HEK293 (cell line): ENCODE data around the gene PRR15.
A peak's percentile ranks its signal among the peaks of the same experiment; 100 is the strongest.

Experiments
- CTCF ChIP-seq: fragments of 450-650 bp; formaldehyde crosslinking; IDR thresholded peaks from 2 replicates; pipeline ENCODE4 v1.5.1; 2016; ENCODE audit warnings: missing biosample characterization, missing genetic modification characterization
- GLI4 ChIP-seq: fragments of 450-650 bp; formaldehyde crosslinking; IDR thresholded peaks from 2 replicates; pipeline ENCODE4 v1.5.1; 2016; ENCODE audit warnings: missing biosample characterization, missing genetic modification characterization
- GLIS2 ChIP-seq: fragments of 450-650 bp; formaldehyde crosslinking; IDR thresholded peaks from 2 replicates; pipeline ENCODE4 v1.5.1; 2016; ENCODE audit warnings: missing biosample characterization, missing genetic modification characterization
- KLF7 ChIP-seq: fragments of 450-650 bp; formaldehyde crosslinking; IDR thresholded peaks from 2 replicates; pipeline ENCODE4 v1.5.1; 2016; ENCODE audit warnings: missing biosample characterization, missing genetic modification characterization, borderline replicate concordance
- PRDM2 ChIP-seq: fragments of 450-650 bp; formaldehyde crosslinking; IDR thresholded peaks from 2 replicates; pipeline ENCODE4 v1.5.1; 2016; ENCODE audit warnings: missing biosample characterization, missing genetic modification characterization, borderline replicate concordance
- SETDB1 ChIP-seq: IDR thresholded peaks from one replicate; pipeline ENCODE4 v1.6.1; 2017; ENCODE audit warnings: mild to moderate bottlenecking, low read length, moderate library complexity, mixed read lengths; ENCODE audit not compliant: insufficient read length
- ZBTB11 ChIP-seq: fragments of 450-650 bp; formaldehyde crosslinking; conservative IDR thresholded peaks from 2 replicates; pipeline ENCODE4 v1.5.1; 2016; ENCODE audit warnings: low read depth, missing biosample characterization, missing genetic modification characterization
- ZBTB6 ChIP-seq: fragments of 450-650 bp; formaldehyde crosslinking; IDR thresholded peaks from 2 replicates; pipeline ENCODE4 v1.5.1; 2017; ENCODE audit warnings: missing biosample characterization, missing genetic modification characterization
- ZEB2 ChIP-seq: fragments of 450-650 bp; formaldehyde crosslinking; IDR thresholded peaks from 2 replicates; pipeline ENCODE4 v1.5.1; 2016; ENCODE audit warnings: missing biosample characterization, missing genetic modification characterization
- ZFP37 ChIP-seq: fragments of 450-650 bp; formaldehyde crosslinking; IDR thresholded peaks from 2 replicates; pipeline ENCODE4 v1.5.1; 2016; ENCODE audit warnings: missing biosample characterization, missing genetic modification characterization
- ZNF174 ChIP-seq: fragments of 450-650 bp; formaldehyde crosslinking; IDR thresholded peaks from 2 replicates; pipeline ENCODE4 v1.5.0; 2017; ENCODE audit warnings: missing biosample characterization, mild to moderate bottlenecking, missing genetic modification characterization
- ZNF184 ChIP-seq: fragments of 450-650 bp; IDR thresholded peaks from 2 replicates; pipeline ENCODE4 v1.5.1; 2018; ENCODE audit warnings: missing biosample characterization, mild to moderate bottlenecking, missing genetic modification characterization
- ZNF23 ChIP-seq: fragments of 450-650 bp; formaldehyde crosslinking; IDR thresholded peaks from 2 replicates; pipeline ENCODE4 v1.5.1; 2016; ENCODE audit warnings: missing biosample characterization, missing genetic modification characterization, borderline replicate concordance
- ZNF274 ChIP-seq, 2 experiments: fragments of 200-500 bp in 1 of 2; fragments of 450-650 bp in 1 of 2; sonication (Bioruptor generic) in 1 of 2; formaldehyde crosslinking in 1 of 2; IDR thresholded peaks; 2 replicates each; pipeline versions ENCODE4 v1.5.1 to v1.6.1; 2014 to 2016; ENCODE audit warnings: borderline replicate concordance in 1 of 2, inconsistent platforms in 1 of 2, low read length in 1 of 2, missing biosample characterization in 1 of 2, missing genetic modification characterization in 1 of 2
- ZNF302 ChIP-seq: fragments of 450-650 bp; formaldehyde crosslinking; IDR thresholded peaks from 2 replicates; pipeline ENCODE4 v1.5.1; 2016; ENCODE audit warnings: missing biosample characterization, missing genetic modification characterization, low read depth
- ZNF544 ChIP-seq: fragments of 450-650 bp; formaldehyde crosslinking; IDR thresholded peaks from 2 replicates; pipeline ENCODE4 v1.5.0; 2017; ENCODE audit warnings: missing biosample characterization, missing genetic modification characterization
- ZNF639 ChIP-seq: fragments of 450-650 bp; formaldehyde crosslinking; IDR thresholded peaks from 2 replicates; pipeline ENCODE4 v1.5.1; 2016; ENCODE audit warnings: missing biosample characterization, missing genetic modification characterization
- ZNF654 ChIP-seq: fragments of 450-650 bp; formaldehyde crosslinking; IDR thresholded peaks from 2 replicates; pipeline ENCODE4 v1.5.1; 2016; ENCODE audit warnings: low read depth, missing biosample characterization, missing genetic modification characterization
- ZNF658 ChIP-seq: fragments of 450-650 bp; formaldehyde crosslinking; IDR thresholded peaks from 2 replicates; pipeline ENCODE4; 2016; ENCODE audit warnings: missing biosample characterization, missing genetic modification characterization
- ZNF692 ChIP-seq: fragments of 450-650 bp; formaldehyde crosslinking; IDR thresholded peaks from 2 replicates; pipeline ENCODE4 v1.5.1; 2016; ENCODE audit warnings: missing biosample characterization, missing genetic modification characterization
- ZNF777 ChIP-seq: fragments of 450-650 bp; formaldehyde crosslinking; IDR thresholded peaks from 2 replicates; pipeline ENCODE4 v1.5.1; 2017; ENCODE audit warnings: missing biosample characterization, missing genetic modification characterization, borderline replicate concordance

The PRR15 gene

GRCh38 chr7:29563590-29564495 lies at the start of gene PRR15 (continued):
- no peak for TF ChIP-seq ZNF654 (tag by site-specific recombination)
- TF ChIP-seq ZBTB6 (tag by site-specific recombination): no peak
- TF ChIP-seq PRDM2 (tag by site-specific recombination): no peak
- no peak for TF ChIP-seq ZNF692 (tag by site-specific recombination)
- no peak for TF ChIP-seq ZNF274 (IDR thresholded peaks at IDR 0.05; ENCODE audit: low read length)
- no peak for TF ChIP-seq ZNF274 (tag by site-specific recombination; IDR thresholded peaks at IDR 0.05; ENCODE audit: borderline replicate concordance)
- peak; percentile 29; the same call in 1 of the 2 replicates for TF ChIP-seq ZEB2 (tag by site-specific recombination)
- TF ChIP-seq GLIS2 (tag by site-specific recombination): peak; percentile 76
- TF ChIP-seq ZNF639 (tag by site-specific recombination): no peak
- TF ChIP-seq GLI4 (tag by site-specific recombination): no peak
- peak; percentile 40; the same call in 1 of the 2 replicates for TF ChIP-seq ZBTB11
- TF ChIP-seq ZNF184 (tag by site-specific recombination): no peak
- TF ChIP-seq SETDB1: no peak
- no peak for TF ChIP-seq ZNF23 (tag by site-specific recombination)
- no peak for TF ChIP-seq ZNF174
- no peak for TF ChIP-seq ZNF777 (tag by site-specific recombination)
- peak; percentile 16; the same call in 1 of the 2 replicates for TF ChIP-seq CTCF (tag by site-specific recombination)
- no peak for TF ChIP-seq ZNF302 (tag by site-specific recombination)
- TF ChIP-seq KLF7 (tag by site-specific recombination): no peak
- no peak for TF ChIP-seq ZFP37
- TF ChIP-seq ZNF544 (tag by site-specific recombination): no peak
- TF ChIP-seq ZNF658 (tag by site-specific recombination): no peak
